ENCODE results near the gene RUNX1. TPM values are rescaled to one million over a fixed set of nuclear protein-coding genes. Genes with fewer than 3 reads are reported as not detected.

RUNX1 gene
- total and polyA plus RNA-seq, 2 donors (not counting 3 experiments of a cell fraction or from before 2014, with no cell fraction given) = 4.6 to 17.9 TPM

DNA sequence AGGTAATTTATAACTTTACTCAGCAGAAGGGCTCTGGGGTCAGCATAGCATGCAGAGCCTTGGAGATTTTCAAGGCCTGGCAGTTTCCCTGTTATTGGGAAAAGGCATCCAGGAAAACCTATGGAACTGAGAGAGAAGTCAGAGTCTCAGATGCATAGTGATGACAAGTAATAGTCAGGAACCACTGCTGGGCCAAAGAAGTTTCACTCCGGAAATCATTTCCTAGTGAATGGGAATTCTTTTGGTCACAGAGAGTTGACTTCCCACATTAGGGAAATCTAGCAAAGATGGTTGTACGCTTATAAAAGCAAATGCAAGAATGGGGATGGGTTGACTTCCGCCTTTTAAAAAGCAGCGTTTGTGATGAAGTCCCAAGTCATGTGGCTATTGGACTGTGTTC, 28.4 kb upstream of the RUNX1 start:
- no peak for DNase-seq (ENCODE audit: low read depth, low spot score)
- H2AFZ ChIP-seq (ENCODE audit: low read depth, low read length) = no peak overlapping the region
- ChIA-PET CTCF (no interaction called here), POLR2A (no interaction called here)
- no peaks in the 10 kb centered on the region for H3K79me2 ChIP-seq (ENCODE audit: control insufficient read depth, insufficient read depth, low read length)
- TF ChIP-seq, protein P1, sequence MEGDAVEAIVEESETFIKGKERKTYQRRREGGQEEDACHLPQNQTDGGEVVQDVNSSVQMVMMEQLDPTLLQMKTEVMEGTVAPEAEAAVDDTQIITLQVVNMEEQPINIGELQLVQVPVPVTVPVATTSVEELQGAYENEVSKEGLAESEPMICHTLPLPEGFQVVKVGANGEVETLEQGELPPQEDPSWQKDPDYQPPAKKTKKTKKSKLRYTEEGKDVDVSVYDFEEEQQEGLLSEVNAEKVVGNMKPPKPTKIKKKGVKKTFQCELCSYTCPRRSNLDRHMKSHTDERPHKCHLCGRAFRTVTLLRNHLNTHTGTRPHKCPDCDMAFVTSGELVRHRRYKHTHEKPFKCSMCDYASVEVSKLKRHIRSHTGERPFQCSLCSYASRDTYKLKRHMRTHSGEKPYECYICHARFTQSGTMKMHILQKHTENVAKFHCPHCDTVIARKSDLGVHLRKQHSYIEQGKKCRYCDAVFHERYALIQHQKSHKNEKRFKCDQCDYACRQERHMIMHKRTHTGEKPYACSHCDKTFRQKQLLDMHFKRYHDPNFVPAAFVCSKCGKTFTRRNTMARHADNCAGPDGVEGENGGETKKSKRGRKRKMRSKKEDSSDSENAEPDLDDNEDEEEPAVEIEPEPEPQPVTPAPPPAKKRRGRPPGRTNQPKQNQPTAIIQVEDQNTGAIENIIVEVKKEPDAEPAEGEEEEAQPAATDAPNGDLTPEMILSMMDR (IDR thresholded peaks at IDR 0.05; ENCODE audit: extremely low read depth in 1 of 2, insufficient read depth in 1 of 2, low read depth in 1 of 2, low read length in 2 of 2) = no peak
- TF ChIP-seq FOS (IDR thresholded peaks at IDR 0.05; ENCODE audit: borderline replicate concordance, insufficient read depth, low read length) (no peak), POLR2A (IDR thresholded peaks at IDR 0.05; ENCODE audit: low read depth, low read length) (no peak), JUN (IDR thresholded peaks at IDR 0.05; ENCODE audit: borderline replicate concordance, insufficient read depth, insufficient read length, low read depth) (no peak), GATA2 (IDR thresholded peaks at IDR 0.05; ENCODE audit: insufficient read depth, insufficient read length, low read depth, low read length) (no peak), POLR2AphosphoS5 (IDR thresholded peaks at IDR 0.05; ENCODE audit: insufficient read depth, low read depth, low read length) (no peak), MYC (IDR thresholded peaks at IDR 0.05; ENCODE audit: low read depth, low read length) (no peak), EZH2 (IDR thresholded peaks at IDR 0.05; ENCODE audit: borderline replicate concordance, low read depth, low read length, severe bottlenecking) (no peak)
- TF ChIP-seq, protein P2, sequence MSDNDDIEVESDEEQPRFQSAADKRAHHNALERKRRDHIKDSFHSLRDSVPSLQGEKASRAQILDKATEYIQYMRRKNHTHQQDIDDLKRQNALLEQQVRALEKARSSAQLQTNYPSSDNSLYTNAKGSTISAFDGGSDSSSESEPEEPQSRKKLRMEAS (IDR thresholded peaks at IDR 0.05; ENCODE audit: insufficient read depth, insufficient read length) = no peak
- H4K20me1 ChIP-seq (replicated peaks; ENCODE audit: control insufficient read depth, extremely low read depth, insufficient read depth, low read length) = no peaks in the 10 kb centered on the region
- no peak overlapping the region for H3K4me2 ChIP-seq (ENCODE audit: insufficient read depth, low read length)
- H3K9me1 ChIP-seq (replicated peaks; ENCODE audit: control insufficient read depth, extremely low read depth, insufficient read depth, low read length) = no peaks in the 10 kb centered on the region
- no peaks in the 10 kb centered on the region for H3K27me3 ChIP-seq (ENCODE audit: control insufficient read depth in 2 of 2, insufficient read depth in 2 of 2, low read length in 2 of 2)
- BruUV-seq (replicated peaks) = no TSS peak
- FAIRE-seq = no peak
- no peak overlapping the region for H3K9ac ChIP-seq (replicated peaks; ENCODE audit: extremely low read depth, insufficient read depth, low read length)
- H3K27ac ChIP-seq (ENCODE audit: insufficient read depth, low read depth, low read length) = no peak overlapping the region
- no peaks in the 10 kb centered on the region for H3K9me3 ChIP-seq (replicated peaks; ENCODE audit: control insufficient read depth, insufficient read depth, low read length)
- no peaks in the 10 kb centered on the region for H3K36me3 ChIP-seq (ENCODE audit: control insufficient read depth in 2 of 2, extremely low read depth in 1 of 2, insufficient read depth in 2 of 2, low read length in 2 of 2)
- intact Hi-C loops (cut with micrococcal nuclease) = no loop called here
- peaks cover 10% of the 10 kb centered on the region for H3K4me1 ChIP-seq (ENCODE audit: control insufficient read depth, extremely low read depth, insufficient read depth, low read length)
- dilution Hi-C loops (cut with MboI; ENCODE audit: extremely low pct_ligation_motif_present, low sequenced_read_pairs) = no loop called here
- no peak overlapping the region for H3K4me3 ChIP-seq (replicated peaks in 1 of 3; ENCODE audit: insufficient read depth in 1 of 3, low read depth in 1 of 3, low read length in 3 of 3)

Data from endothelial cell of umbilical vein (primary cell).